Mammary epithelial cell (primary cell): Measurements from ENCODE around the gene ANKS1B.

Experiments
- CTCF ChIP-seq, 2 donors: IDR thresholded peaks in 1 of 2; conservative IDR thresholded peaks in 1 of 2; 2 replicates each; pipeline ENCODE4 v1.5.1; 2011 to 2012; ENCODE audit warnings: inconsistent platforms in 2 of 2, low read length in 2 of 2, mild to moderate bottlenecking in 2 of 2, control low read depth in 1 of 2, low read depth in 1 of 2; ENCODE audit not compliant: insufficient read depth in 1 of 2; ENCODE audit errors: extremely low read depth in 1 of 2
- EZH2 ChIP-seq: IDR thresholded peaks from 2 replicates; pipeline ENCODE4 v1.6.1; 2012; ENCODE audit warnings: low read length, inconsistent platforms, borderline replicate concordance

- TF ChIP-seq CTCF (conservative IDR thresholded peaks at IDR 0.05 in 1 of 2, IDR thresholded peaks at IDR 0.05 in 1 of 2; ENCODE audit: extremely low read depth in 1 of 2, insufficient read depth in 1 of 2, low read depth in 1 of 2, low read length in 2 of 2) (no peak), EZH2 (no peak)
Observed at GRCh38 chr12:99712281-99712680, 272.5 kb downstream of the ANKS1B start.
